Measurements from ENCODE around the gene COPS9.

DNA sequence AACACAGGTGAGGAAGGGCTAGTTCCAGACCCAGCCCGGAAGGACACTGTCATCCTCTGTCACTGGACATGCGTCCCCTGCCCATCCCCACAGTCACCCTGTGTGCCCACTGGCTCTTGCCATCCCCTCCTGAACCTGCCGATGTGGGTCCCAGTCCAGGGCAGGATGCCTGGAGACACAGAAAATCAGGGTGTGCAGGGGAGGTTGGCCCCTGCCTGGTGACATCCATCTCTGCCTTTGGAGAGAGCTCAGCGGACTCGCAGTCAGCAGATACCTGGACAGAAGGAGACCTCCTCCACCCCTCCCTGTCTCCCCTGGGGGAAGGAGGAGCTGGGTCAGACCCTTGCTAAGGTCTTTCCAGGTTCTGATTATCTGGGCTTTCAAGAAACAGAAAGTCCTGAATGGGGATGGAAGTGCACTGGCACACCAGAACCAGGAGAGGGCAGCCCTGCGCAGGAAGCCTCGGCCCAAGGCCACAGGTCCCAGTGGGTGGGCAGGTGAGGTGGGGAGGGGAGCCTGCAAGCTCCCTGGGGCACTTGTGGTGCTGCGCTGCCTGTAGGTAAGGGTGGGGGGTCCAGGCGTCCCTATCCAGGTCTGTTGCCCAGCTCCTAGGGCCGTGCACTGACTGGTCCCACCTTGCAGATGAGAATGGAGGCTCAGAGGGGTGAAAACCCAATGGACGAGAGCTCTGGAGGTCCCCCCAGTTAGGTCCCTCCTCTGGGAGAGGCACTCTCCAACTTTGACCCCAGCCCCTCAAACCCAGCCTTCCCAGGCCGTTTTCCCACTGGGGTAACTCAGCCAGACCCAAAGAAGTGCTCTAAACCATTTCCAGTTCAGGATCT lies 14.1 kb upstream of the COPS9 start:
- TF ChIP-seq, protein P1, sequence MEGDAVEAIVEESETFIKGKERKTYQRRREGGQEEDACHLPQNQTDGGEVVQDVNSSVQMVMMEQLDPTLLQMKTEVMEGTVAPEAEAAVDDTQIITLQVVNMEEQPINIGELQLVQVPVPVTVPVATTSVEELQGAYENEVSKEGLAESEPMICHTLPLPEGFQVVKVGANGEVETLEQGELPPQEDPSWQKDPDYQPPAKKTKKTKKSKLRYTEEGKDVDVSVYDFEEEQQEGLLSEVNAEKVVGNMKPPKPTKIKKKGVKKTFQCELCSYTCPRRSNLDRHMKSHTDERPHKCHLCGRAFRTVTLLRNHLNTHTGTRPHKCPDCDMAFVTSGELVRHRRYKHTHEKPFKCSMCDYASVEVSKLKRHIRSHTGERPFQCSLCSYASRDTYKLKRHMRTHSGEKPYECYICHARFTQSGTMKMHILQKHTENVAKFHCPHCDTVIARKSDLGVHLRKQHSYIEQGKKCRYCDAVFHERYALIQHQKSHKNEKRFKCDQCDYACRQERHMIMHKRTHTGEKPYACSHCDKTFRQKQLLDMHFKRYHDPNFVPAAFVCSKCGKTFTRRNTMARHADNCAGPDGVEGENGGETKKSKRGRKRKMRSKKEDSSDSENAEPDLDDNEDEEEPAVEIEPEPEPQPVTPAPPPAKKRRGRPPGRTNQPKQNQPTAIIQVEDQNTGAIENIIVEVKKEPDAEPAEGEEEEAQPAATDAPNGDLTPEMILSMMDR (conservative IDR thresholded peaks at IDR 0.05), result peak; percentile 87
- no peak for TF ChIP-seq ZFX (IDR thresholded peaks at IDR 0.05)

Measured in C4-2B (cell line).